GM12878 (cell line): ENCODE results near the gene RBM18.

ENCODE experiments used
- BRCA1 ChIP-seq: IDR thresholded peaks from 2 replicates; pipeline ENCODE4 v1.6.1; 2011; ENCODE audit warnings: low read depth, low read length, improper control_type of control experiment
- CHD2 ChIP-seq: IDR thresholded peaks from 2 replicates; pipeline ENCODE4 v1.6.1; 2011; ENCODE audit warnings: low read depth, low read length, improper control_type of control experiment, borderline replicate concordance
- FOXM1 ChIP-seq: IDR thresholded peaks from 2 replicates; pipeline ENCODE4 v1.6.1; 2012; ENCODE audit warnings: low read depth, mild to moderate bottlenecking, inconsistent platforms, low read length, moderate library complexity
- GATAD2B ChIP-seq: fragments of 450-650 bp; conservative IDR thresholded peaks from 2 replicates; pipeline ENCODE4 v1.6.1; 2017; ENCODE audit warnings: low read depth, mild to moderate bottlenecking, moderate library complexity
- NR2C2 ChIP-seq: IDR thresholded peaks from 2 replicates; pipeline ENCODE4 v1.6.1; 2011; ENCODE audit warnings: borderline replicate concordance, low read depth; ENCODE audit not compliant: control insufficient read depth, insufficient read length
- POLR2AphosphoS5 ChIP-seq: IDR thresholded peaks from 2 replicates; pipeline ENCODE4 v1.6.1; 2011; ENCODE audit warnings: mild to moderate bottlenecking, low read length, inconsistent platforms
- SREBF2 ChIP-seq: IDR thresholded peaks from 2 replicates; pipeline ENCODE4 v1.6.1; 2012; ENCODE audit warnings: mild to moderate bottlenecking, low read length
- STAT3 ChIP-seq: IDR thresholded peaks from 2 replicates; pipeline ENCODE4 v1.6.1; 2011; ENCODE audit warnings: low read depth, low read length, improper control_type of control experiment
- SUPT20H ChIP-seq: IDR thresholded peaks from 2 replicates; pipeline ENCODE4 v1.6.1; 2011; ENCODE audit warnings: low read depth, mild to moderate bottlenecking, low read length, moderate library complexity, borderline replicate concordance; ENCODE audit not compliant: control insufficient read depth
- TF ChIP-seq, protein P1 (sequence below), 3 experiments: IDR thresholded peaks in 2 of 3; conservative IDR thresholded peaks in 1 of 3; 2 replicates each; pipeline ENCODE4 v1.5.1; 2011; ENCODE audit warnings: low read depth in 3 of 3, low read length in 3 of 3, mild to moderate bottlenecking in 3 of 3, control low read depth in 2 of 3, moderate library complexity in 2 of 3, inconsistent platforms in 1 of 3, mixed read lengths in 1 of 3; ENCODE audit not compliant: control insufficient read depth in 2 of 3, insufficient read depth in 1 of 3; ENCODE audit errors: extremely low read depth in 1 of 3
- TF ChIP-seq, protein P2 (sequence below): fragments of 450-650 bp; IDR thresholded peaks from 2 replicates; pipeline ENCODE4 v1.6.1; 2017; ENCODE audit warnings: mild to moderate bottlenecking, moderate library complexity
- TF ChIP-seq, protein P3 (sequence below): IDR thresholded peaks from 2 replicates; pipeline ENCODE4 v1.6.1; 2012; ENCODE audit warnings: improper control_type of control experiment, low read depth, low read length; ENCODE audit not compliant: insufficient replicate concordance
- TF ChIP-seq, protein P4 (sequence below): IDR thresholded peaks from 2 replicates; pipeline ENCODE4 v1.6.1; 2011; ENCODE audit warnings: mild to moderate bottlenecking, low read depth, low read length, moderate library complexity; ENCODE audit not compliant: insufficient replicate concordance

DNA sequence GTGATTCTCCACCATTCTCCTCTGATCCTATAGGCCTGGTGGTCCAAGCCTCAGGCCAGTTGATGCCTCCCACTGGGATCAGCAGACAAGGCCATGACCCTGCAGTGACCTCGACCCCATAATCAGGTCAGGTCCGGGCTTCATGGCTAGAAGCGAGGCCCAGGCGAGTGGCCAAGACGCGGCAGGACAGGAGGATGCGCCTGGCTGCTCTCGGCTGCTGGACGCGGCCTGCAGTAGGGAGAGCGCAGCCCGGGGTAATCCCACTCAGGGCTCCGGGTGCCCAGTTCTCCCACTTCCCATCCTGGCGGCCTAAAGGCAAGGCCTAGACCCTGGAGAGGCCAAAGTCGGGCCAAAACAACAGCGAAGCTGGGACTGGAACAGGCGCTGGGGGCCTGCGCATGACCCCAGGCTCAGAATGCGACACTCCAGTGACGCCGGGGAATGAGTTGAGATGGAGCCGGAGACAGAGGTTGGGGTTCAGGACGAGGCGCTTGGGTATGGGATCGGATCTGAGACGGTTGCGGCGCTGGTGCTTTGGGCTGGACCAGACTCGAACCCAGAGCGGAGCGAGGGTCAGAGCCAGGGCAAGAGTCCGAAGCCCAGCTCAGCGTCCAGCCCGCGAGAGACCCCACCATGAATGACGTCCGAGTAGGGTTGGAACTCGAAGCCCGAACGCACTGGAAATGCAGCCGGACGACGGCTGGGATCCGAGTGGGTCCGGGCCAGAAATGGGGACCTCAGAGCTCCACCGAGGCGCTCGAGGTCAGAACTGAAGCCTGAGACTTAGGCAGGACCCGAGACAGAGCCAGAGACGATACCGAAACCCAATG, 39.1 kb downstream of the RBM18 start:
- TF ChIP-seq, protein P1, sequence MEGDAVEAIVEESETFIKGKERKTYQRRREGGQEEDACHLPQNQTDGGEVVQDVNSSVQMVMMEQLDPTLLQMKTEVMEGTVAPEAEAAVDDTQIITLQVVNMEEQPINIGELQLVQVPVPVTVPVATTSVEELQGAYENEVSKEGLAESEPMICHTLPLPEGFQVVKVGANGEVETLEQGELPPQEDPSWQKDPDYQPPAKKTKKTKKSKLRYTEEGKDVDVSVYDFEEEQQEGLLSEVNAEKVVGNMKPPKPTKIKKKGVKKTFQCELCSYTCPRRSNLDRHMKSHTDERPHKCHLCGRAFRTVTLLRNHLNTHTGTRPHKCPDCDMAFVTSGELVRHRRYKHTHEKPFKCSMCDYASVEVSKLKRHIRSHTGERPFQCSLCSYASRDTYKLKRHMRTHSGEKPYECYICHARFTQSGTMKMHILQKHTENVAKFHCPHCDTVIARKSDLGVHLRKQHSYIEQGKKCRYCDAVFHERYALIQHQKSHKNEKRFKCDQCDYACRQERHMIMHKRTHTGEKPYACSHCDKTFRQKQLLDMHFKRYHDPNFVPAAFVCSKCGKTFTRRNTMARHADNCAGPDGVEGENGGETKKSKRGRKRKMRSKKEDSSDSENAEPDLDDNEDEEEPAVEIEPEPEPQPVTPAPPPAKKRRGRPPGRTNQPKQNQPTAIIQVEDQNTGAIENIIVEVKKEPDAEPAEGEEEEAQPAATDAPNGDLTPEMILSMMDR (IDR thresholded peaks at IDR 0.05 in 2 of 3, conservative IDR thresholded peaks at IDR 0.05 in 1 of 3; ENCODE audit: control insufficient read depth in 2 of 3, extremely low read depth in 1 of 3, insufficient read depth in 1 of 3, low read depth in 3 of 3, low read length in 3 of 3) = no peak
- TF ChIP-seq FOXM1 (no peak), CHD2 (no peak), GATAD2B (no peak), BRCA1 (no peak), SREBF2 (no peak), SUPT20H (no peak), POLR2AphosphoS5 (no peak), NR2C2 (no peak), STAT3 (no peak)
- TF ChIP-seq, protein P2, sequence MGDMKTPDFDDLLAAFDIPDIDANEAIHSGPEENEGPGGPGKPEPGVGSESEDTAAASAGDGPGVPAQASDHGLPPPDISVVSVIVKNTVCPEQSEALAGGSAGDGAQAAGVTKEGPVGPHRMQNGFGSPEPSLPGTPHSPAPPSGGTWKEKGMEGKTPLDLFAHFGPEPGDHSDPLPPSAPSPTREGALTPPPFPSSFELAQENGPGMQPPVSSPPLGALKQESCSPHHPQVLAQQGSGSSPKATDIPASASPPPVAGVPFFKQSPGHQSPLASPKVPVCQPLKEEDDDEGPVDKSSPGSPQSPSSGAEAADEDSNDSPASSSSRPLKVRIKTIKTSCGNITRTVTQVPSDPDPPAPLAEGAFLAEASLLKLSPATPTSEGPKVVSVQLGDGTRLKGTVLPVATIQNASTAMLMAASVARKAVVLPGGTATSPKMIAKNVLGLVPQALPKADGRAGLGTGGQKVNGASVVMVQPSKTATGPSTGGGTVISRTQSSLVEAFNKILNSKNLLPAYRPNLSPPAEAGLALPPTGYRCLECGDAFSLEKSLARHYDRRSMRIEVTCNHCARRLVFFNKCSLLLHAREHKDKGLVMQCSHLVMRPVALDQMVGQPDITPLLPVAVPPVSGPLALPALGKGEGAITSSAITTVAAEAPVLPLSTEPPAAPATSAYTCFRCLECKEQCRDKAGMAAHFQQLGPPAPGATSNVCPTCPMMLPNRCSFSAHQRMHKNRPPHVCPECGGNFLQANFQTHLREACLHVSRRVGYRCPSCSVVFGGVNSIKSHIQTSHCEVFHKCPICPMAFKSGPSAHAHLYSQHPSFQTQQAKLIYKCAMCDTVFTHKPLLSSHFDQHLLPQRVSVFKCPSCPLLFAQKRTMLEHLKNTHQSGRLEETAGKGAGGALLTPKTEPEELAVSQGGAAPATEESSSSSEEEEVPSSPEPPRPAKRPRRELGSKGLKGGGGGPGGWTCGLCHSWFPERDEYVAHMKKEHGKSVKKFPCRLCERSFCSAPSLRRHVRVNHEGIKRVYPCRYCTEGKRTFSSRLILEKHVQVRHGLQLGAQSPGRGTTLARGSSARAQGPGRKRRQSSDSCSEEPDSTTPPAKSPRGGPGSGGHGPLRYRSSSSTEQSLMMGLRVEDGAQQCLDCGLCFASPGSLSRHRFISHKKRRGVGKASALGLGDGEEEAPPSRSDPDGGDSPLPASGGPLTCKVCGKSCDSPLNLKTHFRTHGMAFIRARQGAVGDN = no peak
- TF ChIP-seq, protein P3, sequence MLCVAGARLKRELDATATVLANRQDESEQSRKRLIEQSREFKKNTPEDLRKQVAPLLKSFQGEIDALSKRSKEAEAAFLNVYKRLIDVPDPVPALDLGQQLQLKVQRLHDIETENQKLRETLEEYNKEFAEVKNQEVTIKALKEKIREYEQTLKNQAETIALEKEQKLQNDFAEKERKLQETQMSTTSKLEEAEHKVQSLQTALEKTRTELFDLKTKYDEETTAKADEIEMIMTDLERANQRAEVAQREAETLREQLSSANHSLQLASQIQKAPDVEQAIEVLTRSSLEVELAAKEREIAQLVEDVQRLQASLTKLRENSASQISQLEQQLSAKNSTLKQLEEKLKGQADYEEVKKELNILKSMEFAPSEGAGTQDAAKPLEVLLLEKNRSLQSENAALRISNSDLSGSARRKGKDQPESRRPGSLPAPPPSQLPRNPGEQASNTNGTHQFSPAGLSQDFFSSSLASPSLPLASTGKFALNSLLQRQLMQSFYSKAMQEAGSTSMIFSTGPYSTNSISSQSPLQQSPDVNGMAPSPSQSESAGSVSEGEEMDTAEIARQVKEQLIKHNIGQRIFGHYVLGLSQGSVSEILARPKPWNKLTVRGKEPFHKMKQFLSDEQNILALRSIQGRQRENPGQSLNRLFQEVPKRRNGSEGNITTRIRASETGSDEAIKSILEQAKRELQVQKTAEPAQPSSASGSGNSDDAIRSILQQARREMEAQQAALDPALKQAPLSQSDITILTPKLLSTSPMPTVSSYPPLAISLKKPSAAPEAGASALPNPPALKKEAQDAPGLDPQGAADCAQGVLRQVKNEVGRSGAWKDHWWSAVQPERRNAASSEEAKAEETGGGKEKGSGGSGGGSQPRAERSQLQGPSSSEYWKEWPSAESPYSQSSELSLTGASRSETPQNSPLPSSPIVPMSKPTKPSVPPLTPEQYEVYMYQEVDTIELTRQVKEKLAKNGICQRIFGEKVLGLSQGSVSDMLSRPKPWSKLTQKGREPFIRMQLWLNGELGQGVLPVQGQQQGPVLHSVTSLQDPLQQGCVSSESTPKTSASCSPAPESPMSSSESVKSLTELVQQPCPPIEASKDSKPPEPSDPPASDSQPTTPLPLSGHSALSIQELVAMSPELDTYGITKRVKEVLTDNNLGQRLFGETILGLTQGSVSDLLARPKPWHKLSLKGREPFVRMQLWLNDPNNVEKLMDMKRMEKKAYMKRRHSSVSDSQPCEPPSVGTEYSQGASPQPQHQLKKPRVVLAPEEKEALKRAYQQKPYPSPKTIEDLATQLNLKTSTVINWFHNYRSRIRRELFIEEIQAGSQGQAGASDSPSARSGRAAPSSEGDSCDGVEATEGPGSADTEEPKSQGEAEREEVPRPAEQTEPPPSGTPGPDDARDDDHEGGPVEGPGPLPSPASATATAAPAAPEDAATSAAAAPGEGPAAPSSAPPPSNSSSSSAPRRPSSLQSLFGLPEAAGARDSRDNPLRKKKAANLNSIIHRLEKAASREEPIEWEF = no peak
- TF ChIP-seq, protein P4, sequence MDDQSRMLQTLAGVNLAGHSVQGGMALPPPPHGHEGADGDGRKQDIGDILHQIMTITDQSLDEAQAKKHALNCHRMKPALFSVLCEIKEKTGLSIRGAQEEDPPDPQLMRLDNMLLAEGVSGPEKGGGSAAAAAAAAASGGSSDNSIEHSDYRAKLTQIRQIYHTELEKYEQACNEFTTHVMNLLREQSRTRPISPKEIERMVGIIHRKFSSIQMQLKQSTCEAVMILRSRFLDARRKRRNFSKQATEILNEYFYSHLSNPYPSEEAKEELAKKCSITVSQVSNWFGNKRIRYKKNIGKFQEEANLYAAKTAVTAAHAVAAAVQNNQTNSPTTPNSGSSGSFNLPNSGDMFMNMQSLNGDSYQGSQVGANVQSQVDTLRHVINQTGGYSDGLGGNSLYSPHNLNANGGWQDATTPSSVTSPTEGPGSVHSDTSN = no peak
